HTR-8/SVneo (cell line): ENCODE data around the gene CRB3.

Source experiments
- DNase-seq: peaks from one replicate; pipeline ENCODE4 v3.0.0; 2011; ENCODE audit warnings: low spot score, mixed read lengths; ENCODE audit not compliant: insufficient read length
- FAIRE-seq: peaks from 2 replicates; lab custom pipeline; 2011; peaks lifted over from hg19 to GRCh38; lab: Jason Lieb, UNC

The CRB3 gene

GRCh38 chr19:6516018-6516658, 52.1 kb downstream of the CRB3 start:
- peak; percentile 66 for FAIRE-seq

More at GRCh38 chr19:6516018-6516658, 52.1 kb downstream of the CRB3 start:
- peak; percentile 94 for DNase-seq
